ENCODE data around the gene ST7. TPM values are rescaled to one million over a fixed set of nuclear protein-coding genes. Genes with fewer than 3 reads are reported as not detected.

The ST7 gene
- total and polyA plus RNA-seq, 2 donors (not counting 3 experiments of a cell fraction or from before 2014, with no cell fraction given): 18.6 to 24.9 TPM

GRCh38 chr7:117045927-117046710, 92.8 kb downstream of the ST7 start:
- no peak overlapping the region for H3K27ac ChIP-seq (ENCODE audit: insufficient read depth, low read depth, low read length)
- dilution Hi-C loops (cut with MboI; ENCODE audit: extremely low pct_ligation_motif_present, low sequenced_read_pairs) (no loop called here), intact Hi-C loops (cut with micrococcal nuclease) (no loop called here)
- no TSS peak for BruUV-seq (replicated peaks)
- H4K20me1 ChIP-seq (replicated peaks; ENCODE audit: control insufficient read depth, extremely low read depth, insufficient read depth, low read length): peaks cover under 1% of the 10 kb centered on the region
- no peaks in the 10 kb centered on the region for H3K9me3 ChIP-seq (replicated peaks; ENCODE audit: control insufficient read depth, insufficient read depth, low read length)
- no peaks in the 10 kb centered on the region for H3K9me1 ChIP-seq (replicated peaks; ENCODE audit: control insufficient read depth, extremely low read depth, insufficient read depth, low read length)
- FAIRE-seq (no peak), DNase-seq (ENCODE audit: low read depth, low spot score) (no peak)
- no peaks in the 10 kb centered on the region for H3K36me3 ChIP-seq (ENCODE audit: control insufficient read depth in 2 of 2, extremely low read depth in 1 of 2, insufficient read depth in 2 of 2, low read length in 2 of 2)
- no peaks in the 10 kb centered on the region for H3K4me1 ChIP-seq (ENCODE audit: control insufficient read depth, extremely low read depth, insufficient read depth, low read length)
- peaks cover 17% of the 10 kb centered on the region for H3K79me2 ChIP-seq (ENCODE audit: control insufficient read depth, insufficient read depth, low read length)
- H3K4me2 ChIP-seq (ENCODE audit: insufficient read depth, low read length): no peak overlapping the region
- no peak overlapping the region for H3K9ac ChIP-seq (replicated peaks; ENCODE audit: extremely low read depth, insufficient read depth, low read length)
- no peak overlapping the region for H3K4me3 ChIP-seq (replicated peaks in 1 of 3; ENCODE audit: insufficient read depth in 1 of 3, low read depth in 1 of 3, low read length in 3 of 3)
- H2AFZ ChIP-seq (ENCODE audit: low read depth, low read length): no peak overlapping the region
- ChIA-PET POLR2A (no interaction called here), CTCF (interaction anchor here (0.9 kb wide), 1 partner anchor 56 kb away, joined by 3 read pairs; no protein-coding TSS in a partner anchor)
- no peaks in the 10 kb centered on the region for H3K27me3 ChIP-seq (ENCODE audit: control insufficient read depth in 2 of 2, insufficient read depth in 2 of 2, low read length in 2 of 2)
- TF ChIP-seq MYC (IDR thresholded peaks at IDR 0.05; ENCODE audit: low read depth, low read length): no peak
- TF ChIP-seq CTCF (IDR thresholded peaks at IDR 0.05; ENCODE audit: extremely low read depth in 1 of 2, insufficient read depth in 1 of 2, low read depth in 1 of 2, low read length in 2 of 2): no peak
- no peak for TF ChIP-seq POLR2A (IDR thresholded peaks at IDR 0.05; ENCODE audit: low read depth, low read length)
- no peak for TF ChIP-seq EZH2 (IDR thresholded peaks at IDR 0.05; ENCODE audit: borderline replicate concordance, low read depth, low read length, severe bottlenecking)
- no peak for TF ChIP-seq JUN (IDR thresholded peaks at IDR 0.05; ENCODE audit: borderline replicate concordance, insufficient read depth, insufficient read length, low read depth)
- TF ChIP-seq MAX (IDR thresholded peaks at IDR 0.05; ENCODE audit: insufficient read depth, insufficient read length): no peak
- no peak for TF ChIP-seq FOS (IDR thresholded peaks at IDR 0.05; ENCODE audit: borderline replicate concordance, insufficient read depth, low read length)

Data from endothelial cell of umbilical vein (primary cell).